H1 (cell line): Measurements from ENCODE around the gene SOST. TPM values are rescaled to one million over a fixed set of nuclear protein-coding genes. Genes with fewer than 3 reads are reported as not detected.

ENCODE experiments used
- ASH2L ChIP-seq: fragments of 200-600, 300-600 bp; sonication (generic); IDR thresholded peaks from one replicate; pipeline ENCODE4 v1.7.1; 2017; ENCODE audit warnings: low read length
- BRCA1 ChIP-seq: IDR thresholded peaks from 2 replicates; pipeline ENCODE4 v1.6.1; 2012; ENCODE audit warnings: low read depth, low read length, improper control_type of control experiment
- CBX8 ChIP-seq: fragments of 300-800, 300-1000 bp; sonication (generic); IDR thresholded peaks from 2 replicates; pipeline ENCODE4 v1.7.1; 2016; ENCODE audit warnings: low read depth, low read length, borderline replicate concordance
- CEBPB ChIP-seq: IDR thresholded peaks from 2 replicates; pipeline ENCODE4 v1.6.1; 2012; ENCODE audit warnings: low read depth, low read length
- CHD2 ChIP-seq: IDR thresholded peaks from 2 replicates; pipeline ENCODE4 v1.6.1; 2012; ENCODE audit warnings: low read length, improper control_type of control experiment
- CREB1 ChIP-seq: IDR thresholded peaks from 2 replicates; pipeline ENCODE4 v1.6.1; 2012; ENCODE audit warnings: inconsistent platforms
- CTBP2 ChIP-seq: IDR thresholded peaks from 2 replicates; pipeline ENCODE4 v1.7.0; 2011; ENCODE audit warnings: borderline replicate concordance, mild to moderate bottlenecking, moderate library complexity, mixed read lengths, low read length; ENCODE audit not compliant: insufficient read depth, insufficient read length
- MAFK ChIP-seq: IDR thresholded peaks from 2 replicates; pipeline ENCODE4 v1.6.1; 2012; ENCODE audit warnings: low read depth, mild to moderate bottlenecking, improper control_type of control experiment, low read length
- POLR2A ChIP-seq, 2 experiments: IDR thresholded peaks; 1 replicate in 1 of 2; 2 replicates in 1 of 2; pipeline ENCODE4 v1.6.1; 2011; ENCODE audit warnings: low read depth in 2 of 2, low read length in 2 of 2, mild to moderate bottlenecking in 2 of 2; ENCODE audit errors: control extremely low read depth in 1 of 2
- SIN3A ChIP-seq, 2 experiments: IDR thresholded peaks in 1 of 2; conservative IDR thresholded peaks in 1 of 2; 2 replicates each; pipeline ENCODE4 v1.6.1; 2011 to 2012; ENCODE audit warnings: low read length in 2 of 2, improper control_type of control experiment in 1 of 2, low read depth in 1 of 2, mild to moderate bottlenecking in 1 of 2
- SRF ChIP-seq: IDR thresholded peaks from 2 replicates; pipeline ENCODE4 v1.6.1; 2011; ENCODE audit warnings: mild to moderate bottlenecking, low read depth, low read length, moderate library complexity
- TAF7 ChIP-seq: optimal IDR thresholded peaks from 2 replicates; pipeline ENCODE3; 2011; ENCODE audit warnings: low read depth, mild to moderate bottlenecking, inconsistent platforms, low read length, moderate library complexity, borderline replicate concordance
- TBP ChIP-seq: IDR thresholded peaks from 2 replicates; pipeline ENCODE4 v1.6.1; 2011; ENCODE audit warnings: low read depth, low read length, improper control_type of control experiment
- TCF12 ChIP-seq: IDR thresholded peaks from 2 replicates; pipeline ENCODE4 v1.6.1; 2011; ENCODE audit warnings: low read depth, mild to moderate bottlenecking, low read length
- TEAD4 ChIP-seq: IDR thresholded peaks from 2 replicates; pipeline ENCODE4 v1.6.1; 2012; ENCODE audit warnings: low read depth, low read length, inconsistent platforms, mixed read lengths
- YY1 ChIP-seq: IDR thresholded peaks from 2 replicates; pipeline ENCODE4 v1.6.1; 2011; ENCODE audit warnings: low read depth, mild to moderate bottlenecking, low read length
- polyA plus RNA-seq, 7 experiments: library from polyadenylated mRNA; depleted of rRNA in 3 of 7; stranded (reverse) in 5 of 7; unstranded in 2 of 7; fragments of >200 nt in 5 of 7; fragments of 200-250 nt in 2 of 7; gene quantifications; 1 replicate in 5 of 7; 2 replicates in 1 of 7; 4 replicates in 1 of 7; pipeline versions ENCODE4 v1.2.1 to v1.2.3, GENCODE V29; 2011 to 2013; ENCODE audit warnings: missing spikeins in 2 of 7, mixed read lengths in 2 of 7
- total RNA-seq: library from RNA; stranded (reverse); fragmentation: NEBNext Ultra II Directional; extraction: Animal tissue kit (Norgen Biotek cat#: 25700); gene quantifications from 2 replicates; pipeline ENCODE4 v1.2.1, GENCODE V29; 2021
- TF ChIP-seq, protein P1 (sequence below): IDR thresholded peaks from 2 replicates; pipeline ENCODE4 v1.6.1; 2012; ENCODE audit warnings: inconsistent platforms
- TF ChIP-seq, protein P2 (sequence below): IDR thresholded peaks from 2 replicates; pipeline ENCODE4 v1.6.1; 2011; ENCODE audit warnings: low read length, improper control_type of control experiment
- TF ChIP-seq, protein P3 (sequence below): IDR thresholded peaks from 2 replicates; pipeline ENCODE4 v1.6.1; 2012; ENCODE audit warnings: inconsistent platforms
- TF ChIP-seq, protein P4 (sequence below): IDR thresholded peaks from 2 replicates; pipeline ENCODE4 v1.6.1; 2012; ENCODE audit warnings: low read length, inconsistent platforms

SOST gene
- total and polyA plus RNA-seq, 2 of the 8 experiments (the other 6 are each of a cell fraction or from before 2014, with no cell fraction given) = 0.08 TPM; not detected in 1

DNA sequence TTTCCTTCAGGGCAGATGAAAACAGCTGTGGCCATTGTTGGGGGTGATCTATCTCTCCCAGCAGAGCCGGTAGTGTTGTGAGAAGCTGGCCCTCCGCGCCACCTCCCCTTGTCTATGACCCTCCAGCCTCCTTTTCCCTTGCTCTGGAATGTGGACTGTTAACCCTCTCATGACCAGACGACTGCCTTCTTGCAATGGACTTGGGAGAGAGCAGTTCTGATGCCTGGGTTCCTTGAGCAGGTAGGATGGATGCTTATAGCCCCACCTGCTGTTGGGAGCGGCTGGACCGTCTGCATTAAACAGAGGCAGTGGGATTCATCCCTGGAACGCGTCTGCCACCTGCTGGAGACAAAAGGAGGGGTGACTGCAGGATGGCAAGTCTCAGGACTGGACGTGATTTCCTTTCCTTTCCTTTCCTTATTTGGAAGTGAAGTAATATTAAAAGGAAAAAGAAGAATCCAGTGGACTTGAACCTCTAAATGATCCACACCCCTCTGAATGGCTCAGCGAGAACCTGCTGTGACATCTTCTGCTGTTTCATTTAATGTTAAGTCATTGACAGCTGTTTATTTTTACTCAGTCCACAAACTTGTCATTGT, 1.8 kb upstream of the SOST start (continued):
- TF ChIP-seq YY1 (peak; percentile 65; the same call in 1 of the 2 replicates), CTBP2 (peak; percentile 62), CHD2 (peak; percentile 35; the same call in 1 of the 2 replicates), TBP (no peak; the same call in 1 of the 2 replicates), CEBPB (peak; percentile 36; the same call in 1 of the 2 replicates), TEAD4 (peak; percentile 89), MAFK (0 out of 2 replicates have a peak, but pooled peaks have one; percentile 16), CREB1 (0 out of 2 replicates have a peak, but pooled peaks have one; percentile 30), SRF (peak; percentile 68), POLR2A (IDR thresholded peaks at IDR 0.05; ENCODE audit: control extremely low read depth in 1 of 2, low read depth in 2 of 2, low read length in 2 of 2) (no peak), CBX8 (no peak), BRCA1 (peak; percentile 47; the same call in 1 of the 2 replicates), TCF12 (peak; percentile 42; the same call in 1 of the 2 replicates), ASH2L (no peak), TAF7 (peak; percentile 89), SIN3A (conservative IDR thresholded peaks at IDR 0.05 in 1 of 2, IDR thresholded peaks at IDR 0.05 in 1 of 2; ENCODE audit: low read depth in 1 of 2, low read length in 2 of 2) (0 out of 4 replicates have a peak, but pooled peaks of 1 of the 2 experiments have one; percentile 76)
- TF ChIP-seq, protein P1, sequence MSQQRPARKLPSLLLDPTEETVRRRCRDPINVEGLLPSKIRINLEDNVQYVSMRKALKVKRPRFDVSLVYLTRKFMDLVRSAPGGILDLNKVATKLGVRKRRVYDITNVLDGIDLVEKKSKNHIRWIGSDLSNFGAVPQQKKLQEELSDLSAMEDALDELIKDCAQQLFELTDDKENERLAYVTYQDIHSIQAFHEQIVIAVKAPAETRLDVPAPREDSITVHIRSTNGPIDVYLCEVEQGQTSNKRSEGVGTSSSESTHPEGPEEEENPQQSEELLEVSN = peak; percentile 9; the same call in 1 of the 2 replicates
- TF ChIP-seq, protein P2, sequence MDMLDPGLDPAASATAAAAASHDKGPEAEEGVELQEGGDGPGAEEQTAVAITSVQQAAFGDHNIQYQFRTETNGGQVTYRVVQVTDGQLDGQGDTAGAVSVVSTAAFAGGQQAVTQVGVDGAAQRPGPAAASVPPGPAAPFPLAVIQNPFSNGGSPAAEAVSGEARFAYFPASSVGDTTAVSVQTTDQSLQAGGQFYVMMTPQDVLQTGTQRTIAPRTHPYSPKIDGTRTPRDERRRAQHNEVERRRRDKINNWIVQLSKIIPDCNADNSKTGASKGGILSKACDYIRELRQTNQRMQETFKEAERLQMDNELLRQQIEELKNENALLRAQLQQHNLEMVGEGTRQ = no peak
- TF ChIP-seq, protein P3, sequence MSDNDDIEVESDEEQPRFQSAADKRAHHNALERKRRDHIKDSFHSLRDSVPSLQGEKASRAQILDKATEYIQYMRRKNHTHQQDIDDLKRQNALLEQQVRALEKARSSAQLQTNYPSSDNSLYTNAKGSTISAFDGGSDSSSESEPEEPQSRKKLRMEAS = 0 out of 2 replicates have a peak, but pooled peaks have one; percentile 15
- TF ChIP-seq, protein P4, sequence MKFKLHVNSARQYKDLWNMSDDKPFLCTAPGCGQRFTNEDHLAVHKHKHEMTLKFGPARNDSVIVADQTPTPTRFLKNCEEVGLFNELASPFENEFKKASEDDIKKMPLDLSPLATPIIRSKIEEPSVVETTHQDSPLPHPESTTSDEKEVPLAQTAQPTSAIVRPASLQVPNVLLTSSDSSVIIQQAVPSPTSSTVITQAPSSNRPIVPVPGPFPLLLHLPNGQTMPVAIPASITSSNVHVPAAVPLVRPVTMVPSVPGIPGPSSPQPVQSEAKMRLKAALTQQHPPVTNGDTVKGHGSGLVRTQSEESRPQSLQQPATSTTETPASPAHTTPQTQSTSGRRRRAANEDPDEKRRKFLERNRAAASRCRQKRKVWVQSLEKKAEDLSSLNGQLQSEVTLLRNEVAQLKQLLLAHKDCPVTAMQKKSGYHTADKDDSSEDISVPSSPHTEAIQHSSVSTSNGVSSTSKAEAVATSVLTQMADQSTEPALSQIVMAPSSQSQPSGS = peak; percentile 75; the same call in 1 of the 2 replicates
